ENCODE measurements around the gene RAB3C. TPM values are rescaled to one million over a fixed set of nuclear protein-coding genes. Genes with fewer than 3 reads are reported as not detected.
"Not testable (repeated sequence)": the region's sequence is repeated elsewhere in the genome, so short reads cannot be mapped to it uniquely, and the experiment has no call there.

RAB3C gene
- total and polyA plus RNA-seq, 4 experiments from 2014 or later: not detected

GRCh38 chr5:58548068-58548467, 34.8 kb upstream of the RAB3C start:
- ChIA-PET POLR2A (ENCODE audit: partially characterized antibody) (no interaction called here), CTCF (ENCODE audit: partially characterized antibody) (interaction anchor here (0.9 kb wide), 1 partner anchor 10 kb away, joined by 3 read pairs; no protein-coding TSS in a partner anchor)
- Histone ChIP-seq H3K4me3 (ENCODE audit: low read length in 2 of 2) (no peak overlapping the region), H3K9me3 (ENCODE audit: control insufficient read depth in 1 of 2, low read length in 2 of 2) (no peaks in the 10 kb centered on the region), H3K27ac (ENCODE audit: low read depth, low read length) (no peak overlapping the region), H3K27me3 (ENCODE audit: insufficient read depth, low read length) (no peaks in the 10 kb centered on the region), H3K4me1 (ENCODE audit: insufficient read depth, low read length) (no peaks in the 10 kb centered on the region), H3K36me3 (ENCODE audit: insufficient read depth, low read length) (no peaks in the 10 kb centered on the region)
- intact Hi-C loops (cut with micrococcal nuclease): no loop called here
- Mint-ChIP-seq H3K4me1 (peaks cover 0 to 1% (median 0%) of the 10 kb centered on the region in 4 donors), H3K27me3 (peaks cover 2 to 3% of the 10 kb centered on the region in 2 donors), H3K27ac (no peak overlapping the region), H3K9me3 (peaks cover 0 to 5% (median under 1%) of the 10 kb centered on the region in 8 donors), H3K4me3 (no peak overlapping the region), H3K36me3 (no peaks in the 10 kb centered on the region)
- no peak for DNase-seq

GRCh38 chr5:58551492-58551891, 31.4 kb upstream of the RAB3C start:
- no peaks in the 10 kb centered on the region for H3K36me3 Mint-ChIP-seq
- DNase-seq: no peak
- H3K4me3 Mint-ChIP-seq: no peak overlapping the region
- no peak overlapping the region for H3K4me3 ChIP-seq (ENCODE audit: low read length in 2 of 2)
- peaks cover 2 to 3% of the 10 kb centered on the region in 2 donors for H3K27me3 Mint-ChIP-seq
- POLR2A ChIA-PET (ENCODE audit: partially characterized antibody): no interaction called here
- no peaks in the 10 kb centered on the region for H3K27me3 ChIP-seq (ENCODE audit: insufficient read depth, low read length)
- H3K27ac ChIP-seq (ENCODE audit: low read depth, low read length): no peak overlapping the region
- H3K9me3 Mint-ChIP-seq: peaks cover 0 to 3% (median 0%) of the 10 kb centered on the region in 8 donors
- no peaks in the 10 kb centered on the region for H3K9me3 ChIP-seq (ENCODE audit: control insufficient read depth in 1 of 2, low read length in 2 of 2)
- no peak overlapping the region for H3K27ac Mint-ChIP-seq
- intact Hi-C loops (cut with micrococcal nuclease): no loop called here
- CTCF ChIA-PET (ENCODE audit: partially characterized antibody): no interaction called here
- H3K36me3 ChIP-seq (ENCODE audit: insufficient read depth, low read length): no peaks in the 10 kb centered on the region
- H3K4me1 Mint-ChIP-seq: peaks cover 0 to 1% (median 0%) of the 10 kb centered on the region in 4 donors
- H3K4me1 ChIP-seq (ENCODE audit: insufficient read depth, low read length): no peaks in the 10 kb centered on the region

DNA sequence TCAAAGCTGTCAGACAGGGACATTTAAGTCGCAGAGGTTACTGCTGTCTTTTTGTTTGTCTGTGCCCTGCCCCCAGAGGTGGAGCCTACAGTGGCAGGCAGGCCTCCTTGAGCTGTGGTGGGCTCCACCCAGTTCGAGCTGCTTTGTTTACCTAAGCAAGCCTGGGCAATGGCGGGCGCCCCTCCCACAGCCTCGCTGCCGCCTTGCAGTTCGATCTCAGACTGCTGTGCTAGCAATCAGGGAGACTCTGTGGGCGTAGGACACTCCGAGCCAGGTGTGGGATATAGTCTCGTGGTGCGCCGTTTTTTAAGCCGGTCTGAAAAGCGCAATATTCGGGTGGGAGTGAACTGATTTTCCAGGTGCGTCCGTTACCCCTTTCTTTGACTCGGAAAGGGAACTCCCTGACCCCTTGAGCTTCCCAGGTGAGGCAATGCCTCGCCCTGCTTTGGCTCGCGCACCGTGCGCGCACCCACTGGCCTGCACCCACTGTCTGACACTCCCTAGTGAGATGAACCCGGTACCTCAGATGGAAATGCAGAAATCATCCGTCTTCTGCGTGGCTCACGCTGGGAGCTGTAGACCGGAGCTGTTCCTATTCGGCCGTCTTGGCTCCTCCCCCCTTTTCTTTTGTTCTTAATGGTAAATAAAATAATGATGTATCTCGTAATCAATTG, 25.1 kb upstream of the RAB3C start:
- POLR2A ChIA-PET (ENCODE audit: partially characterized antibody); H3K4me1 ChIP-seq (ENCODE audit: insufficient read depth, low read length); H3K9me3 ChIP-seq (ENCODE audit: control insufficient read depth in 1 of 2, low read length in 2 of 2); H3K36me3 Mint-ChIP-seq; H3K4me3 Mint-ChIP-seq; DNase-seq; H3K27ac Mint-ChIP-seq; H3K4me1 Mint-ChIP-seq; H3K27me3 Mint-ChIP-seq; intact Hi-C loops (cut with micrococcal nuclease); H3K4me3 ChIP-seq (ENCODE audit: low read length in 2 of 2); H3K9me3 Mint-ChIP-seq; H3K27ac ChIP-seq (ENCODE audit: low read depth, low read length); H3K27me3 ChIP-seq (ENCODE audit: insufficient read depth, low read length); H3K36me3 ChIP-seq (ENCODE audit: insufficient read depth, low read length): not testable (repeated sequence)
- CTCF ChIA-PET (ENCODE audit: partially characterized antibody): interaction anchor here (1.0 kb wide), 1 partner anchor 10 kb away, joined by 3 read pairs; no protein-coding TSS in a partner anchor

- H3K9me3 ChIP-seq (ENCODE audit: control insufficient read depth in 1 of 2, low read length in 2 of 2); H3K27ac ChIP-seq (ENCODE audit: low read depth, low read length); CTCF ChIA-PET (ENCODE audit: partially characterized antibody); H3K27me3 Mint-ChIP-seq; H3K9me3 Mint-ChIP-seq; H3K27me3 ChIP-seq (ENCODE audit: insufficient read depth, low read length); H3K4me3 ChIP-seq (ENCODE audit: low read length in 2 of 2); H3K4me1 ChIP-seq (ENCODE audit: insufficient read depth, low read length); POLR2A ChIA-PET (ENCODE audit: partially characterized antibody); H3K4me1 Mint-ChIP-seq; H3K27ac Mint-ChIP-seq; DNase-seq; H3K36me3 Mint-ChIP-seq; H3K4me3 Mint-ChIP-seq; intact Hi-C loops (cut with micrococcal nuclease); H3K36me3 ChIP-seq (ENCODE audit: insufficient read depth, low read length): not testable (repeated sequence)
Measured at GRCh38 chr5:58563016-58563700, 19.7 kb upstream of the RAB3C start.

DNA sequence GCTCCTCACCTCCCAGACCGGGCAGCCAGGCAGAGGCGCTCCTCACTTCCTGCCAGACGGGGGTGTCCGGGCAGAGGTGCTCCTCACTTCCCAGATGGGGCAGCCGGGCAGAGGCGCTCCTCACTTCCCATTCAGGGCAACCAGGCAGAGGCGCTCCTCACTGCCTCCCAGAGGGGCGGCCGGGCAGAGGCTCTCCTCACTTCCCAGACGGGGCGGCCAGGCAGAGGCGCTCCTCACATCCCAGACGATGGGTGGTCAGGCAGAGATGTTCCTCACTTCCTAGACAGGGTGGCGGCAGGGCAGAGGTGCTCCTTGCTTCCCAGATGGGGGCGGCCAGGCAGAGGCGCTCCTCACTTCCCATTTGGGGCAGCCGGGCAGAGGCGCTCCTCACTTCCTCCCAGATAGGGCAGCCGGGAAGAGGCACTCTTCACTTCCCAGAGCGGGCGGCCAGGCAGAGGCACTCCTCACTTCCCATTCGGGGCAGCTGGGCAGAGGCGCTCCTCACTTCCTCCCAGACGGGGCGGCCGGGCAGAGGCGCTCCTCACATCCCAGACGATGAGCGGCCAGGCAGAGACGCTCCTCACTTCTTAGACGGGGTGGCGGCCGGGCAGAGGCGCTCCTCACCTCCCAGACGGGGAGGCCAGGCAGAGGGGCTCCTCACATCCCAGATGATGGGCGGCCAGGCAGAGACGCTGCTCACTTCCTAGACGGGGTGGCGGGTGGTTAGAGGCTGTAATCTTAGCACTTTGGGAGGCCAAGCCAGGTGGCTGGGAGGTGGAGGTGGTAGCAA, 18.6 kb upstream of the RAB3C start:
- not testable (repeated sequence) for H3K9me3 Mint-ChIP-seq

DNA sequence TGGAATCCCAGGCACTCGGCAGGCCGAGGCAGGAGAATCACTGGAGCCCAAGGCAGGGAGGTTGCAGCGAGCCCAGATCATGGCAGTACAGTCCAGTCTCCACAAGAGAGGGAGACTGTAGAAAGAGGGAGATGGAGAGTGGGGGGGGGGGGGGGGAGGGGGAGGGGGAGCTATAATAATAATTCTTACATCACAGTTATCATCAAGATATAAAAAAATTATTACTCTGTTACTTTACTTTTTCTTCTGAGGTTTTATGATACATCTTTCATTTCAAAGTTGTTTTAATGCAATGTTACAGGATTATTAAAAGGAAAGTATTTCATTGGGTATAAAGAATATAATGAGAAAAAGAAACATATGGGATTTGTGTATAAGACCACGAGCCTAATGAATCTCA, 17.8 kb upstream of the RAB3C start:
- Histone ChIP-seq H3K27ac (ENCODE audit: low read depth, low read length) (no peak overlapping the region), H3K4me1 (ENCODE audit: insufficient read depth, low read length) (no peaks in the 10 kb centered on the region), H3K36me3 (ENCODE audit: insufficient read depth, low read length) (no peaks in the 10 kb centered on the region), H3K4me3 (ENCODE audit: low read length in 2 of 2) (no peak overlapping the region), H3K27me3 (ENCODE audit: insufficient read depth, low read length) (no peaks in the 10 kb centered on the region), H3K9me3 (ENCODE audit: control insufficient read depth in 1 of 2, low read length in 2 of 2) (no peaks in the 10 kb centered on the region)
- H3K4me3 Mint-ChIP-seq: no peak overlapping the region
- intact Hi-C loops (cut with micrococcal nuclease): no loop called here
- peaks cover 0 to 3% of the 10 kb centered on the region in 2 donors for H3K27me3 Mint-ChIP-seq
- no peaks in the 10 kb centered on the region for H3K4me1 Mint-ChIP-seq
- H3K27ac Mint-ChIP-seq: no peak overlapping the region
- POLR2A ChIA-PET (ENCODE audit: partially characterized antibody): no interaction called here
- CTCF ChIA-PET (ENCODE audit: partially characterized antibody): no interaction called here
- H3K36me3 Mint-ChIP-seq: no peaks in the 10 kb centered on the region
- peaks cover 0 to 6% (median 0%) of the 10 kb centered on the region in 8 donors for H3K9me3 Mint-ChIP-seq
- no peak for DNase-seq

More for the DNA sequence above, 18.6 kb upstream of the RAB3C start:
- CTCF ChIA-PET (ENCODE audit: partially characterized antibody); H3K4me1 ChIP-seq (ENCODE audit: insufficient read depth, low read length); H3K9me3 ChIP-seq (ENCODE audit: control insufficient read depth in 1 of 2, low read length in 2 of 2); H3K4me1 Mint-ChIP-seq; H3K27ac Mint-ChIP-seq; H3K36me3 Mint-ChIP-seq; H3K4me3 ChIP-seq (ENCODE audit: low read length in 2 of 2); H3K36me3 ChIP-seq (ENCODE audit: insufficient read depth, low read length); H3K27me3 Mint-ChIP-seq; H3K27ac ChIP-seq (ENCODE audit: low read depth, low read length); H3K27me3 ChIP-seq (ENCODE audit: insufficient read depth, low read length); H3K4me3 Mint-ChIP-seq; intact Hi-C loops (cut with micrococcal nuclease); POLR2A ChIA-PET (ENCODE audit: partially characterized antibody); DNase-seq: not testable (repeated sequence)

DNA sequence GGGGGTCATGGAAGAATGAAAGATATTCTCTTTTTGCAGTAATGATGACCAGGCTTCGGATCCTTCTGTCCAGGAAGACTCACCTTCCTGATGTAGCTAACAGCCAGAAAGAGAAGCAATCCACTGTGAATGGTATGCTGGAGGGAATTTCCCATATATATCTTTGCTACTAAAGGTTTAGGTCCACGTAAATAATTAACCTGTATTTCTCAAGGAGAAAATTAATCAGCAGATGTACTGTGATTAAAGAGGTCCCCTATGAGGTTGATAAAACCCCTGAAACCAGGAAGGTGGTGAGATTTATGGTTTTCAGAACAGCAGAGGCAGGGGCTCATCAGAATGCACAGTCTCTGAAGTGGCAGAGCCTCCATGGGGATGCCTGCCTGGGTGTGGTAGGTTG, 11.4 kb upstream of the RAB3C start:
- peaks cover 0 to 4% of the 10 kb centered on the region in 2 donors for H3K27me3 Mint-ChIP-seq
- no peak for DNase-seq
- peaks cover 0 to 9% (median 1%) of the 10 kb centered on the region in 8 donors for H3K9me3 Mint-ChIP-seq
- Histone ChIP-seq H3K27ac (ENCODE audit: low read depth, low read length) (no peak overlapping the region), H3K27me3 (ENCODE audit: insufficient read depth, low read length) (no peaks in the 10 kb centered on the region), H3K9me3 (ENCODE audit: control insufficient read depth in 1 of 2, low read length in 2 of 2) (no peaks in the 10 kb centered on the region), H3K36me3 (ENCODE audit: insufficient read depth, low read length) (no peaks in the 10 kb centered on the region), H3K4me3 (ENCODE audit: low read length in 2 of 2) (no peak overlapping the region), H3K4me1 (ENCODE audit: insufficient read depth, low read length) (no peaks in the 10 kb centered on the region)
- ChIA-PET CTCF (ENCODE audit: partially characterized antibody) (no interaction called here), POLR2A (ENCODE audit: partially characterized antibody) (no interaction called here)
- no peaks in the 10 kb centered on the region for H3K4me1 Mint-ChIP-seq
- H3K36me3 Mint-ChIP-seq: no peaks in the 10 kb centered on the region
- H3K4me3 Mint-ChIP-seq: no peak overlapping the region
- H3K27ac Mint-ChIP-seq: no peak overlapping the region
- intact Hi-C loops (cut with micrococcal nuclease): no loop called here

Measured in CD4-positive, alpha-beta memory T cell (primary cell).